Measurements from ENCODE around the gene SLC29A4.

- TF ChIP-seq CTCF (optimal IDR thresholded peaks at IDR 0.05 in 1 of 3, IDR thresholded peaks at IDR 0.05 in 1 of 3, conservative IDR thresholded peaks at IDR 0.05 in 1 of 3; ENCODE audit: extremely low read depth in 1 of 3, insufficient read depth in 2 of 3, low read length in 3 of 3) (no peak), EZH2 (IDR thresholded peaks at IDR 0.05; ENCODE audit: low read length) (no peak)
These were observed 57.2 kb downstream of the SLC29A4 start for GRCh38 chr7:5339955-5340354.

Data from keratinocyte (primary cell).